Measurements from ENCODE around the gene EYS. TPM values are rescaled to one million over a fixed set of nuclear protein-coding genes. Genes with fewer than 3 reads are reported as not detected.

The EYS gene
- total and polyA plus RNA-seq, 2 of the 8 experiments (the other 6 are each of a cell fraction or from before 2014, with no cell fraction given) = 0.05 to 0.13 TPM

DNA sequence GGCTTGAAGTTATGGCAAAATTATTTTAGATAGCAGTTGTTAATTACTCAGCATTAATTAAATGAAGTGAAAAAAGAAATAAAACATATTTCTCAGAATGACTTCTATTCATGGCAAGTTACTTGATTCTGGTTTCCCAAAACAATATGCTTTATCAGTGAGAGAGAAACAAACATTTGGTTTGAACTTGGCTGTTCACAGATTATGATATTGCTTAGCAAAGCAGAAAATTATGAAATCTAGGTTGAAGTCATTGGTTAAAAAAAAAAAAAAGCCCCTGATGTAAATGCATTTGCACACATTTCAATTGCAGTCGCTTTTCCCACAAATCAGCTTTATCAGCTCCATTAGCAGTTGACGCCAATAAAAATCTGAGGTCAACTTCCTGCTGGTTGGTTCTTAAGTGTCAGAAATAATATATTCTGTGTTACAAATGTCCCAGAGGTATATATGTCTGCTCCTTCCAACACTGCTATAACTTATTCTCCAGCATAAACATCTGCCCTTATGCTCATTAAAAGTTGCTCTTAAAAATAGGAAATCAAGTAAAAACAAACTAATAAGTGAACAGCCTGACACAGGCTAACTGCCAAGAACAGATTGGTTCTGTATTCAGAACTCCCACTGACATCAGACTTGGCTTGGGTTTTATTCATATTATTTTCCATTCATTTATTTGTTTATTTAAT lies 1796.0 kb downstream of the EYS start:
- FAIRE-seq (no peak), DNase-seq (ENCODE audit: low read depth in 1 of 2, low spot score in 2 of 2) (no peak)
- no peak overlapping the region for H2AFZ ChIP-seq (ENCODE audit: low read length)
- H2BK12ac ChIP-seq (ENCODE audit: low read depth, low read length) = no peak overlapping the region
- no peak overlapping the region for H3K23ac ChIP-seq (ENCODE audit: insufficient read length)
- no peaks in the 10 kb centered on the region for H3K9me3 ChIP-seq (ENCODE audit: insufficient read depth in 2 of 2, low read depth in 1 of 2, low read length in 1 of 2)
- H4K5ac ChIP-seq (ENCODE audit: insufficient read length, low read depth, low read length) = no peak overlapping the region
- H3K27me3 ChIP-seq (replicated peaks in 1 of 4; ENCODE audit: control insufficient read depth in 3 of 4, extremely low read depth in 1 of 4, insufficient read depth in 3 of 4, low read length in 3 of 4) = no peaks in the 10 kb centered on the region
- no peak overlapping the region for H3K27ac ChIP-seq (ENCODE audit: low read depth, low read length)
- no peaks in the 10 kb centered on the region for H3K23me2 ChIP-seq (ENCODE audit: low read depth, low read length)
- H3K18ac ChIP-seq (ENCODE audit: extremely low read depth, low read length) = no peak overlapping the region
- H3K56ac ChIP-seq (replicated peaks; ENCODE audit: insufficient read length, low read depth, low read length) = no peak overlapping the region
- H2BK5ac ChIP-seq (ENCODE audit: low read depth, low read length) = no peak overlapping the region
- H3K4me3 ChIP-seq (ENCODE audit: extremely low read depth in 1 of 4, insufficient read depth in 2 of 4, low read depth in 3 of 4, low read length in 4 of 4) = no peak overlapping the region
- H2BK120ac ChIP-seq (replicated peaks; ENCODE audit: low read depth, low read length) = no peak overlapping the region
- H3K4ac ChIP-seq (replicated peaks; ENCODE audit: insufficient read length, low read depth, low read length) = no peak overlapping the region
- 97% methylated on average over 2 of the region's 2 CpGs; no CpG with 5 or more reads in 1 of the 2 experiments for WGBS, 2 experiments (ENCODE audit: extremely low coverage in 1 of 2, insufficient coverage in 1 of 2, insufficient read length in 1 of 2, insufficient replicate concordance in 2 of 2, low coverage in 1 of 2, low lambda C conversion rate in 2 of 2, missing lambda C conversion rate in 1 of 2)
- H4K8ac ChIP-seq (ENCODE audit: extremely low read depth, insufficient read depth, low read length) = no peak overlapping the region
- POLR2A ChIA-PET (ENCODE audit: partially characterized antibody) = no interaction called here
- H2BK15ac ChIP-seq (ENCODE audit: low read length) = no peak overlapping the region
- no peaks in the 10 kb centered on the region for H3K79me1 ChIP-seq (ENCODE audit: low read depth, low read length)
- H3K79me2 ChIP-seq (ENCODE audit: control insufficient read depth in 1 of 2, insufficient read depth in 2 of 2, low read length in 2 of 2) = no peaks in the 10 kb centered on the region
- no peaks in the 10 kb centered on the region for H3K36me3 ChIP-seq (ENCODE audit: control insufficient read depth in 2 of 4, insufficient read depth in 4 of 4, low read length in 3 of 4)
- H3K9ac ChIP-seq (replicated peaks in 1 of 4; ENCODE audit: extremely low read depth in 1 of 4, low read depth in 3 of 4, low read length in 3 of 4) = no peak overlapping the region
- H4K91ac ChIP-seq (replicated peaks; ENCODE audit: insufficient read length, low read length) = no peak overlapping the region
- no peak overlapping the region for H2BK20ac ChIP-seq (ENCODE audit: low read length)
- CTCF ChIA-PET (ENCODE audit: partially characterized antibody) = no interaction called here
- no peak overlapping the region for H3K4me2 ChIP-seq (ENCODE audit: insufficient read depth in 1 of 2, low read depth in 2 of 2, low read length in 2 of 2)
- H3K14ac ChIP-seq (ENCODE audit: insufficient read length) = no peak overlapping the region
- no peaks in the 10 kb centered on the region for H3K4me1 ChIP-seq (replicated peaks in 1 of 4; ENCODE audit: control insufficient read depth in 3 of 4, insufficient read depth in 4 of 4, low read length in 3 of 4)
- no peak overlapping the region for H2AK5ac ChIP-seq (ENCODE audit: low read depth, low read length)
- H4K20me1 ChIP-seq (replicated peaks in 1 of 2; ENCODE audit: control insufficient read depth in 1 of 2, insufficient read depth in 2 of 2, low read length in 2 of 2) = no peaks in the 10 kb centered on the region
- TF ChIP-seq EZH2 (IDR thresholded peaks at IDR 0.05; ENCODE audit: low read depth, low read length, severe bottlenecking) (no peak), TCF12 (IDR thresholded peaks at IDR 0.05; ENCODE audit: low read depth, low read length) (no peak), POU5F1 (IDR thresholded peaks at IDR 0.05; ENCODE audit: low read depth, low read length) (no peak), SP1 (IDR thresholded peaks at IDR 0.05; ENCODE audit: low read depth, low read length) (no peak), CREB1 (IDR thresholded peaks at IDR 0.05) (no peak), YY1 (IDR thresholded peaks at IDR 0.05; ENCODE audit: low read depth, low read length) (no peak), CEBPB (IDR thresholded peaks at IDR 0.05; ENCODE audit: low read depth, low read length) (no peak), GABPA (IDR thresholded peaks at IDR 0.05; ENCODE audit: borderline replicate concordance, insufficient read depth, low read length) (no peak), SIRT6 (IDR thresholded peaks at IDR 0.05; ENCODE audit: low read length) (no peak), BCL11A (IDR thresholded peaks at IDR 0.05; ENCODE audit: low read depth in 2 of 2, low read length in 2 of 2) (no peak), HDAC6 (IDR thresholded peaks at IDR 0.05; ENCODE audit: low read depth, low read length) (no peak)
- TF ChIP-seq, protein P1, sequence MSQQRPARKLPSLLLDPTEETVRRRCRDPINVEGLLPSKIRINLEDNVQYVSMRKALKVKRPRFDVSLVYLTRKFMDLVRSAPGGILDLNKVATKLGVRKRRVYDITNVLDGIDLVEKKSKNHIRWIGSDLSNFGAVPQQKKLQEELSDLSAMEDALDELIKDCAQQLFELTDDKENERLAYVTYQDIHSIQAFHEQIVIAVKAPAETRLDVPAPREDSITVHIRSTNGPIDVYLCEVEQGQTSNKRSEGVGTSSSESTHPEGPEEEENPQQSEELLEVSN (IDR thresholded peaks at IDR 0.05) = no peak
- TF ChIP-seq, protein P2, sequence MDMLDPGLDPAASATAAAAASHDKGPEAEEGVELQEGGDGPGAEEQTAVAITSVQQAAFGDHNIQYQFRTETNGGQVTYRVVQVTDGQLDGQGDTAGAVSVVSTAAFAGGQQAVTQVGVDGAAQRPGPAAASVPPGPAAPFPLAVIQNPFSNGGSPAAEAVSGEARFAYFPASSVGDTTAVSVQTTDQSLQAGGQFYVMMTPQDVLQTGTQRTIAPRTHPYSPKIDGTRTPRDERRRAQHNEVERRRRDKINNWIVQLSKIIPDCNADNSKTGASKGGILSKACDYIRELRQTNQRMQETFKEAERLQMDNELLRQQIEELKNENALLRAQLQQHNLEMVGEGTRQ (IDR thresholded peaks at IDR 0.05; ENCODE audit: low read length) = no peak

Data from H1 (cell line).